Loucy (cell line): ENCODE results near the gene SGPP2.

Source experiments
- EZH2phosphoT487 ChIP-seq: fragments of 200-600 bp; IDR thresholded peaks from 2 replicates; pipeline ENCODE4 v1.6.1; 2018; ENCODE audit warnings: antibody characterized with exemption, mild to moderate bottlenecking, moderate library complexity, borderline replicate concordance
- TF ChIP-seq, protein P1 (sequence below): fragments of 200-600 bp; sonication (generic); conservative IDR thresholded peaks from 2 replicates; pipeline ENCODE4 v1.5.1; 2014; ENCODE audit warnings: mild to moderate bottlenecking, antibody characterized with exemption, low read length

GRCh38 chr2:222525811-222526210, 101.5 kb downstream of the SGPP2 start:
- TF ChIP-seq, protein P1, sequence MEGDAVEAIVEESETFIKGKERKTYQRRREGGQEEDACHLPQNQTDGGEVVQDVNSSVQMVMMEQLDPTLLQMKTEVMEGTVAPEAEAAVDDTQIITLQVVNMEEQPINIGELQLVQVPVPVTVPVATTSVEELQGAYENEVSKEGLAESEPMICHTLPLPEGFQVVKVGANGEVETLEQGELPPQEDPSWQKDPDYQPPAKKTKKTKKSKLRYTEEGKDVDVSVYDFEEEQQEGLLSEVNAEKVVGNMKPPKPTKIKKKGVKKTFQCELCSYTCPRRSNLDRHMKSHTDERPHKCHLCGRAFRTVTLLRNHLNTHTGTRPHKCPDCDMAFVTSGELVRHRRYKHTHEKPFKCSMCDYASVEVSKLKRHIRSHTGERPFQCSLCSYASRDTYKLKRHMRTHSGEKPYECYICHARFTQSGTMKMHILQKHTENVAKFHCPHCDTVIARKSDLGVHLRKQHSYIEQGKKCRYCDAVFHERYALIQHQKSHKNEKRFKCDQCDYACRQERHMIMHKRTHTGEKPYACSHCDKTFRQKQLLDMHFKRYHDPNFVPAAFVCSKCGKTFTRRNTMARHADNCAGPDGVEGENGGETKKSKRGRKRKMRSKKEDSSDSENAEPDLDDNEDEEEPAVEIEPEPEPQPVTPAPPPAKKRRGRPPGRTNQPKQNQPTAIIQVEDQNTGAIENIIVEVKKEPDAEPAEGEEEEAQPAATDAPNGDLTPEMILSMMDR, result no peak
- no peak for TF ChIP-seq EZH2phosphoT487
